Ramos (cell line): Measurements from ENCODE around the gene C1orf52.

Experiments
- in situ Hi-C: fragments of 300-500 bp; cut with MboI; formaldehyde crosslinking; loops from one replicate; pipeline ENCODE4 v1.14.3; 2022; ENCODE audit warnings: low sequenced_read_pairs; ENCODE audit not compliant: unreplicated experiment

Gene C1orf52

DNA sequence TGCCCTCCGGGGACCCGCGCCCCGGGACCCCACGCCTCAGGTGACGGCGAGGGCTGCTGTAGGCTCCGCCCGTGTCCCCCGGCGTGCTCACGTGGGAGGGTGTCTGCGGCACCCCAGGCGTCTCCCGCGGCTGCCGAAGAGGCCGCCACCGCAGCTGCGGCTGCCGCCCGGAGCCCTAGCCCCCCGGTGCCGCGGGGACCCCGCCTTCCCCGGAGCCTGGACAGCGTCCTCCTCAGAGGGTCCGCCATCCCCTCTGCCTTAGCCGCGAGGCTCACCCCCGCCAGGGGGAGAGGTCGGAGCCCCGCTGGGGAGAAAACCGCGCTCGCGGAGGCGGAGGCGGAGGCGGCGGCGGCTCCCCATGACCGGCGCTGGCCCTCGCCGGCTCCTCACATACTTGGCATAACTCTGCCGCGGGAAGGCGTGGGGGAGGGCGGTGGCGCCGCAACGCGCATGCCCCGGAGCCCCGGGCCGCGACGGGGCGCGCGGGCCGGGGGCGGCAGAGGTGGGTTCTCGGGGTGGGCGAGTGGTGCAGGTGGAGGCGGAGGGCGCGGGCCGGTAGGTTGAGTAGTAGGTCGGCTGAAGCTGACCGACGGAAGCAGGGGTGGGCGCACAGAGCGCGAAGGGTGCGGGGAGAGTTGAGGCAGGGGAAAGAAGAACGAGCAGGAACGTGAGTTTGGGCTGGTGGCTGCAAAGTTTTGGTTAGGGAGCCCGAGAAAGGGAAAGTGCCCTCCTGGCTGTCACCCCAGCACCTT, 57.9 kb downstream of the C1orf52 start:
- in situ Hi-C loops = no loop called here

DNA sequence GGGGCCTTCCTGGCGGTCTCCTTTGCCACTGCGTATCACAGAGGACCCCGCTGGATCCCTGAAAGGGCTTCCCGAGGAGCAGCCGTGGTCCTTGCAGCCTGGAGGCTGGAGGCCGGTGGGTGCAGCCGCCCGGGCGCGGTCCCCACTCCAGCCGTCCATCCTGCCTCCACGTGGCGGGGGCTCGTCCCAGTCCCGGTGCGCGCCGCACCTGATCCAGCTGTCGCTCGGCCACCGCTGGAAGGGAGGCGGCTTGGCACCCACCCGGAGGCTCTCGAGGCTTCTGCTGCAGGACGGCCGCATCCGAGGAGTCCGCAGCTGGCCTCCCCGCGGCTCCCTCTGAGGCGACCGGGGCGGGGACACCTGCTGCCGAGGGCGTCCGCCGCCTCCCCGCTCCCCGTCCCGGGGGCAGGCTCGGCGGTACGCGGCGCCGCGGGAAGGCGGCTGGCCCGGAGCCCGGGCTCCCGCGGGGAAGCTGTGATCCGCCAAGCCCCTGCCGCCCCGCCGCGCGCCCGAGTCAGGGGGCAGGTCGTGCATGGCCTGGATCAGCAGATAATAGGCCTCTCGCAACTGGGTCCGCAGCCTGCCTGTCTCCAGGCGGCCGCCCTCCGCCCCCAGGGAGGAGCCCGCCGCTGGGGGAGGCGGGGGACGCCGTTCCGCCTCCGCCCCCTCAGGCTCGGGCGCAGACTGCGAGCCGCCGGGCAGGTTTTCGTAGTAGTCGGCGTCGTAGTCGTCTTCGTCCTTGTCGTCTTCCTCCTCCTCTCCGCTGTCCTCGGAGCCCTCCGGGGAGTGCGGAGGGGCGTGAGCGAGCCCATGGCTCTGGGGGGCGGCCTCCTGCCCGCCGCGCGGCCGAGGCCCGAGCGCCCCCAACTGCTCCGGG, 58.8 kb downstream of the C1orf52 start, which contains the start of gene SYDE2:
TSS of gene SYDE2 (minus strand) at position 554 of the 877 bp plus-strand sequence. CDS start at position 534, 20 bp downstream.
- in situ Hi-C loops = no loop called here
